ENCODE results near the gene TBC1D9B. TPM values are rescaled to one million over a fixed set of nuclear protein-coding genes. Genes with fewer than 3 reads are reported as not detected.
A peak's percentile ranks its signal among the peaks of the same experiment; 100 is the strongest.

The TBC1D9B gene
- total RNA-seq, 4 donors from 2014 or later: 97.5 to 177 (median 116) TPM

DNA sequence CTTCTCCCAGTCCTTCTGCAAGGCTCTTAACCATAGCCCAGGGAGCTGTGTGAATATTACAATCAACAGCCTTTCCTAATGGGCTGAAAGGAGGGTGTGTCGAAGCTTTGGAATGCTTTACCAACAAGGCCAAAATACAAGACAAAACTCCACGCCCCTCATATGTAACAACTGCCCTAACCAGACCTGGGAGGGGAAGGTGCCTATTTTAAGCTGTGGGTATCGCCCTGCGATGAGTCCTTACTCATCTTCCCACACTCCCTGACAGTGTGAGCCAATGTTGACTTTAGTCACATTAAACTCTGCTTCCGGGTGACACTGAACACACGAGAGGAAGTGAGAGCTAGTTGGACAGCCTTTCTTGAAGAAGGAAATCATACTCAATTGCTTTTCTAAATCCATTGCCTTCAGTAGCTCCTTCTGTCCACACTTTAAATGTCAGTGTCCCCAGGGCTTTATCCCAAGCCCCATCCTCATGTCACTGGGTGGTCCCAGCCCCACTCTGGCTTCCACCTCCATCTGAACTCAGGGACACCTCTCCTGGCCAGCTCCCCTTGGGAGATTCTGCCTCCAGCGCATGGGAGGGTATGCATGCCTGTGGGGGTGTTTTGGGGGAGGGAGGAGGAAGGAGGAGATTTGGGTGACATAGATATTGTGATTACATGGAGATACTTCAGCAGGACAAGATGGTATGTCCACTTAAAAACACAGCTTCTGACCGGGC lies 6.5 kb upstream of the TBC1D9B start:
- H3K27ac ChIP-seq: peak overlapping the region; percentile 85
- TF ChIP-seq POLR2AphosphoS5 (IDR thresholded peaks at IDR 0.05): peak in 2 of 3 donors; percentile 23 to 59
- no peak for TF ChIP-seq CTCF (IDR thresholded peaks at IDR 0.05)
- no peaks in the 10 kb centered on the region for H3K9me3 ChIP-seq
- H3K4me1 ChIP-seq: peaks cover 25% of the 10 kb centered on the region
- WGBS: 38% methylated on average over 8 of the region's 8 CpGs
- peak in 1 of 2 donors; percentile 60 for DNase-seq (ENCODE audit: low spot score in 2 of 2)
- H3K4me3 ChIP-seq: no peak overlapping the region
- H3K36me3 ChIP-seq: no peaks in the 10 kb centered on the region
- H3K27me3 ChIP-seq: no peaks in the 10 kb centered on the region

GRCh38 chr5:179913461-179913860 lies 5.8 kb upstream of the TBC1D9B start:
- 82% methylated on average over 8 of the region's 9 CpGs for WGBS
- DNase-seq (ENCODE audit: low spot score in 2 of 2): peak in 1 of 2 donors; percentile 56
- no peaks in the 10 kb centered on the region for H3K36me3 ChIP-seq
- peak overlapping the region; percentile 8 for H3K4me3 ChIP-seq
- no peaks in the 10 kb centered on the region for H3K27me3 ChIP-seq
- H3K4me1 ChIP-seq: peaks cover 27% of the 10 kb centered on the region
- peak overlapping the region; percentile 85 for H3K27ac ChIP-seq
- H3K9me3 ChIP-seq: no peaks in the 10 kb centered on the region
- no peak for TF ChIP-seq CTCF (IDR thresholded peaks at IDR 0.05)
- TF ChIP-seq EP300 (IDR thresholded peaks at IDR 0.05): no peak
- TF ChIP-seq POLR2AphosphoS5 (IDR thresholded peaks at IDR 0.05): no peak
- no peak for TF ChIP-seq POLR2A (IDR thresholded peaks at IDR 0.05)

DNA sequence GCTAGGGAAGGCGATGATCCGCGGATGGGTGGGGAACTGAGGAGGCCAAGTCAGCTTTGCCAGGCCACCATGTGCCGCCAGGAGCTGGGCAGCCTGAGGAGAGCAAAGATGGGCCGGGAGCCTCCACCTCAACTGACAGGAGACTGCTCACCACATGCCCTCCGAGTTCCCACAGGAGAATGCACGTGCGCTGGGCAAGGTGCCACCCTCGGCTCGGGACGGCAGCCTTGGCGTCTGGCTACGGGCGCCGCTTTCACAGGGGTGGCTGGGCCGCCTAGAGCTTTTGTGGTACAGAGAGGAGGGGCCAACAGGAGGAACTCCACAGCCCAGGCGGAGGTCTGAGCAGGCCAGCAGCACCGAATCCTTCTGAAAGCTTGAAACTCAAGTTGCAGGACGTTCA lies 5.3 kb upstream of the TBC1D9B start:
- DNase-seq (ENCODE audit: low spot score in 2 of 2): no peak
- Histone ChIP-seq H3K4me1 (peaks cover 32% of the 10 kb centered on the region), H3K36me3 (no peaks in the 10 kb centered on the region), H3K27ac (peak overlapping the region; percentile 85), H3K4me3 (peak overlapping the region; percentile 8), H3K9me3 (no peaks in the 10 kb centered on the region), H3K27me3 (no peaks in the 10 kb centered on the region)
- TF ChIP-seq POLR2A (IDR thresholded peaks at IDR 0.05) (no peak), EP300 (IDR thresholded peaks at IDR 0.05) (no peak), POLR2AphosphoS5 (IDR thresholded peaks at IDR 0.05) (no peak), CTCF (IDR thresholded peaks at IDR 0.05) (no peak)
- 54% methylated on average over 19 of the region's 19 CpGs for WGBS

DNA sequence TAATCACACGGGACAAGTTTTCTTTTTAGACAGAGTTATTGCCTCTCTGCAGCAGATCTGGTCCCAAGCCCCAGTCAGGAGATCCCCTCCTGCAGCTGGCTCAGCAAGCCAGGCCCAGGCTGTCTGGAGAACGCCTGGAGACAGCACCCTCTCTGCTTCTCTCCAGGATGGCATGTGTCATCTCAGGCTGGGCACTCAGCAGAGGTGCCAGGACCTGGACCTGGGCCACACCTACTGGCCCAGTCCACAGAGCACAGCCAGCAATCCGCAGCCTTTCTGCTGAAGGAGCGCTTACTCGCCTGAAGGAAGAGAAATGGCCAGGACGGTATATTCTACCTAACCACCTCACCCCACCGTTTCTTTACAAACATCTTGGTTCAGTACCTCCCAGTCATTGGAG lies 4.7 kb upstream of the TBC1D9B start:
- TF ChIP-seq POLR2AphosphoS5 (IDR thresholded peaks at IDR 0.05): no peak
- TF ChIP-seq CTCF (IDR thresholded peaks at IDR 0.05): no peak
- TF ChIP-seq POLR2A (IDR thresholded peaks at IDR 0.05): no peak
- TF ChIP-seq EP300 (IDR thresholded peaks at IDR 0.05): no peak
- WGBS: 52% methylated on average over 7 of the region's 7 CpGs
- no peak overlapping the region for H3K27ac ChIP-seq

DNA sequence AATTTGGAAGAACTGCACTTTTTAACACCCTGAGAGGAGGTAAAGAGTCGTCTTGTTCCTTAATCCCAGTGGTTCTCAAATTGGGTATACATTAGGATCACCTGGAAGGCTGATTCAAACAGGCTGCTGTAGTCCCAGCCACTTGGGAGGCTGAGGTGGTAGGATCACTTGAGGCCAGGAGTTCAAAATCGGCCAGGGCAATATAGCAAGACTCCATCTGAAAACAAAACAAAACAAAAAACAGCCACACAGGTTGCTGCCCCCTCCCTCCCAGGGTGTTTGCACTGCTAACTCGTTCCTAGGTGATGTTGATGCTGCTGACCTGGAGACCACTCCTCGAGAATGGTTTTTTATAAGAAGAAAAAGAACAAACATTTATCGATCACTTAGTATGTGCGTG lies 1.5 kb upstream of the TBC1D9B start:
- WGBS: 93% methylated on average over 6 of the region's 6 CpGs
- no peak overlapping the region for H3K27ac ChIP-seq
- no peaks in the 10 kb centered on the region for H3K9me3 ChIP-seq
- TF ChIP-seq POLR2A (IDR thresholded peaks at IDR 0.05): no peak
- TF ChIP-seq POLR2AphosphoS5 (IDR thresholded peaks at IDR 0.05): no peak
- no peak for TF ChIP-seq EP300 (IDR thresholded peaks at IDR 0.05)
- no peak for TF ChIP-seq CTCF (IDR thresholded peaks at IDR 0.05)
- DNase-seq (ENCODE audit: low spot score in 2 of 2): no peak
- H3K4me3 ChIP-seq: no peak overlapping the region
- peaks cover 6% of the 10 kb centered on the region for H3K36me3 ChIP-seq
- peaks cover 49% of the 10 kb centered on the region for H3K4me1 ChIP-seq
- H3K27me3 ChIP-seq: no peaks in the 10 kb centered on the region

More for the DNA sequence above, 4.7 kb upstream of the TBC1D9B start:
- no peak for DNase-seq (ENCODE audit: low spot score in 2 of 2)
- Histone ChIP-seq H3K36me3 (no peaks in the 10 kb centered on the region), H3K4me3 (no peak overlapping the region), H3K27me3 (no peaks in the 10 kb centered on the region), H3K4me1 (peaks cover 32% of the 10 kb centered on the region), H3K9me3 (no peaks in the 10 kb centered on the region)
